HepG2 (cell line): ENCODE data around the gene DCUN1D2. TPM values are rescaled to one million over a fixed set of nuclear protein-coding genes. Genes with fewer than 3 reads are reported as not detected.

Experiments
- ATAC-seq: fragments of 200-7000 bp; cut with Tn5 transposase; 3 replicates; pipeline ENCODE4 v1.9.1; 2020; ENCODE audit warnings: mild to moderate bottlenecking, moderate library complexity
- BruUV-seq: library from RNA; stranded (reverse); fragments of 400-500 nt; replicated peaks from 2 replicates; lab custom pipeline; 2021; lab: Mats Ljungman, UMichigan
- CTCF ChIA-PET: fragments of 300-600 bp; formaldehyde crosslinking; extraction: SDS; loops from one replicate; lab custom pipeline; 2021; ENCODE audit warnings: low total read pairs, inconsistent platforms, low intra/inter-chr PET ratio; lab: Yijun Ruan, JAX
- POLR2A ChIA-PET: fragments of 350-600 bp; sonication (Branson Sonifier 250); formaldehyde crosslinking; loops from one replicate; lab custom pipeline; 2020; ENCODE audit warnings: antibody characterized with exemption, inconsistent platforms; lab: Yijun Ruan, JAX
- DNase-seq: peaks from one replicate; pipeline ENCODE4 v3.0.0-alpha.2; 2015; ENCODE audit warnings: low spot score
- FAIRE-seq: peaks from 3 replicates; lab custom pipeline; 2011; peaks lifted over from hg19 to GRCh38; lab: Jason Lieb, UNC
- H2AFZ ChIP-seq: one replicate; pipeline ENCODE4 v1.6.1; 2011; ENCODE audit warnings: low read length, inconsistent platforms
- H3K27ac ChIP-seq: fragments of 300-600 bp; 3 replicates; pipeline ENCODE4 v1.8.0; 2011; ENCODE audit warnings: mixed run types, mild to moderate bottlenecking, mixed read lengths, low read length, inconsistent platforms; ENCODE audit not compliant: insufficient read depth; ENCODE audit errors: extremely low read length
- H3K27me3 ChIP-seq, 2 experiments: fragments of 200-600 bp in 1 of 2; 2 replicates in 1 of 2; 3 replicates in 1 of 2; pipeline versions ENCODE4 v1.6.0 to v1.8.0; 2011; ENCODE audit warnings: low read length in 2 of 2, mild to moderate bottlenecking in 2 of 2, moderate library complexity in 2 of 2, inconsistent platforms in 1 of 2; ENCODE audit not compliant: insufficient read depth in 2 of 2, control insufficient read depth in 1 of 2
- H3K36me3 ChIP-seq, 2 experiments: fragments of 200-600 bp in 1 of 2; replicated peaks in 1 of 2; 2 replicates in 1 of 2; 3 replicates in 1 of 2; pipeline versions ENCODE4 v1.5.1 to v1.8.0; 2011; ENCODE audit warnings: low read length in 2 of 2, inconsistent platforms in 1 of 2; ENCODE audit not compliant: insufficient read depth in 2 of 2, control insufficient read depth in 1 of 2
- H3K4me1 ChIP-seq: 2 replicates; pipeline ENCODE4 v1.5.1; 2012; ENCODE audit warnings: low read length, inconsistent platforms; ENCODE audit not compliant: insufficient read depth
- H3K4me2 ChIP-seq: 2 replicates; pipeline ENCODE4 v1.6.0; 2011; ENCODE audit warnings: low read depth, low read length, inconsistent platforms
- H3K4me3 ChIP-seq, 3 experiments: fragments of 200-600 bp in 1 of 3; sonication (generic), shearing (Covaris generic) in 1 of 3; replicated peaks in 1 of 3; 2 replicates each; pipeline ENCODE4 v1.5.1; 2011 to 2016; ENCODE audit warnings: low read length in 3 of 3, inconsistent platforms in 2 of 3, low read depth in 2 of 3, mild to moderate bottlenecking in 2 of 3, control low read depth in 1 of 3, mixed read lengths in 1 of 3; ENCODE audit not compliant: insufficient read depth in 1 of 3
- H3K79me2 ChIP-seq: one replicate; pipeline ENCODE4 v1.6.1; 2011; ENCODE audit warnings: low read length, inconsistent platforms; ENCODE audit not compliant: insufficient read depth
- H3K9ac ChIP-seq: 2 replicates; pipeline ENCODE4 v1.6.0; 2011; ENCODE audit warnings: mild to moderate bottlenecking, low read depth, low read length, inconsistent platforms; ENCODE audit not compliant: insufficient read depth
- H3K9me3 ChIP-seq: 2 replicates; pipeline ENCODE4 v1.5.1; 2012; ENCODE audit warnings: mild to moderate bottlenecking, low read length
- H4K20me1 ChIP-seq: 2 replicates; pipeline ENCODE4 v1.6.0; 2011; ENCODE audit warnings: inconsistent platforms, mild to moderate bottlenecking, low read length, moderate library complexity; ENCODE audit not compliant: insufficient read depth
- GATAD2A ChIP-seq: IDR thresholded peaks from 2 replicates; pipeline ENCODE4 v1.6.1; 2016
- KMT2B ChIP-seq: IDR thresholded peaks from 2 replicates; pipeline ENCODE4 v1.6.1; 2016; ENCODE audit warnings: missing genetic modification reagents, missing compliant biosample characterization
- PLRG1 ChIP-seq: fragments of 450-650 bp; conservative IDR thresholded peaks from 2 replicates; pipeline ENCODE4 v1.6.1; 2016
- RBM39 ChIP-seq: fragments of 200-400 bp; formaldehyde crosslinking; IDR thresholded peaks from one replicate; pipeline ENCODE4 v1.6.1; 2018; ENCODE audit warnings: antibody characterized with exemption, mild to moderate bottlenecking, low read depth, low read length; ENCODE audit not compliant: poor library complexity, severe bottlenecking
- SMC3 ChIP-seq: IDR thresholded peaks from 2 replicates; pipeline ENCODE4 v1.6.1; 2011; ENCODE audit warnings: low read length, improper control_type of control experiment
- TCF7 ChIP-seq: sonication (generic); IDR thresholded peaks from 2 replicates; pipeline ENCODE4 v1.6.1; 2016; ENCODE audit warnings: antibody characterized with exemption, low read depth
- TEAD3 ChIP-seq: optimal IDR thresholded peaks from 2 replicates; pipeline ENCODE3; 2016; ENCODE audit warnings: borderline replicate concordance
- ZBTB38 ChIP-seq: sonication (generic); formaldehyde crosslinking; IDR thresholded peaks from 2 replicates; pipeline ENCODE4 v1.5.1; 2020; ENCODE audit warnings: mild to moderate bottlenecking, missing genetic modification reagents
- ZNF460 ChIP-seq: sonication (generic); formaldehyde crosslinking; IDR thresholded peaks from 2 replicates; pipeline ENCODE4 v1.5.1; 2020; ENCODE audit warnings: missing genetic modification reagents, mild to moderate bottlenecking, borderline replicate concordance
- ZNF543 ChIP-seq: sonication (generic); formaldehyde crosslinking; IDR thresholded peaks from 2 replicates; pipeline ENCODE4 v1.4.0; 2020; ENCODE audit warnings: mild to moderate bottlenecking, missing genetic modification reagents
- ZNF75D ChIP-seq: sonication (generic); formaldehyde crosslinking; IDR thresholded peaks from 2 replicates; pipeline ENCODE4 v1.8.1; 2023; ENCODE audit warnings: missing genetic modification reagents, mild to moderate bottlenecking, borderline replicate concordance
- WGBS: methylation state at CpG from one replicate; pipeline ENCODE4 v1.1.6; 2017; ENCODE audit warnings: low lambda C conversion rate; 5-methylcytosine and 5-hydroxymethylcytosine counted together
- in situ Hi-C: cut with HindIII; loops from 2 replicates; pipeline ENCODE4 v1.10.0; 2017; ENCODE audit warnings: low pct_unique_long_range_greater_than_20kb; ENCODE audit not compliant: extremely low pct_ligation_motif_present
- intact Hi-C: fragments of 100-400 bp; cut with micrococcal nuclease; formaldehyde crosslinking; loops from one replicate; pipeline ENCODE4 v1.10.0; 2022; ENCODE audit not compliant: unreplicated experiment
- polyA plus RNA-seq, 8 experiments: library from polyadenylated mRNA; depleted of rRNA in 3 of 8; stranded (reverse) in 7 of 8; unstranded in 1 of 8; fragments of >200 nt; fragmentation: Illumina TruSeq in 4 of 8; extraction: Trizol in 4 of 8; gene quantifications; 2 replicates each; pipeline versions ENCODE4 v1.2.1 to v1.2.3, GENCODE V29; 2011 to 2016; ENCODE audit warnings: low read depth in 4 of 8, missing spikeins in 1 of 8, mixed read lengths in 1 of 8; ENCODE audit not compliant: insufficient read depth in 1 of 8
- total RNA-seq, 5 experiments: library from RNA; depleted of rRNA; stranded (reverse); fragments of >200 nt; fragmentation: Illumina TruSeq; extraction: Trizol; gene quantifications; 2 replicates each; pipeline ENCODE4 v1.2.3, GENCODE V29; 2016; ENCODE audit warnings: low read depth in 1 of 5
- TF ChIP-seq, protein P1 (sequence below), 2 experiments: sonication (generic) in 1 of 2; formaldehyde crosslinking in 1 of 2; IDR thresholded peaks; 2 replicates each; pipeline versions ENCODE4 v1.4.0 to v1.6.1; 2016 to 2020; ENCODE audit warnings: borderline replicate concordance in 1 of 2, low read depth in 1 of 2, mild to moderate bottlenecking in 1 of 2, missing genetic modification reagents in 1 of 2
- TF ChIP-seq, protein P2 (sequence below): IDR thresholded peaks from 2 replicates; pipeline ENCODE4 v1.6.1; 2016; ENCODE audit warnings: low read depth, control low read depth
- TF ChIP-seq, protein P3 (sequence below): IDR thresholded peaks from 2 replicates; pipeline ENCODE4 v1.6.1; 2018; ENCODE audit warnings: missing genetic modification reagents, mild to moderate bottlenecking, missing compliant biosample characterization

DCUN1D2 gene
- total and polyA plus RNA-seq, 2 of the 13 experiments (the other 11 are each of a cell fraction or from before 2014, with no cell fraction given) = 9.1 to 9.6 TPM

DNA sequence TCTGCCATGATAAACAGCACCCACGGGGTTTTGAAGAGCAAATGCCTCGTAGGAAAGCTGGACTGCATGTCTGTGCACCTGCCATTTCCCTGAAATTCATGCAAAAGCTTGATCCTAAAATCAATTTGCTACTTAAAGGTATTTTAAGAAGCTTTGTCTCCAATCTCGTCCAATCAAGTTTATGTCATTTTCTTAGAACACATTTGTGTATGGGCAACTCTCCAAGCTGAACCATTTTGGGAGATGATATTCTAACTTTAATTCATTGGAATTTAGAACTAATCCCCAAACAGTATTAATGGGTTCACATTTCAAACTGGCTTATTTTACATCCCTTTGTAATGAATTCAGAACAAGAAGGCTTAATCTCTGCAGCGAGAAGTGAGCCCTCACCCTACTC lies 38.0 kb downstream of the DCUN1D2 start:
- in situ Hi-C loops = loop anchor here (5.0 kb wide), 1 partner anchor 45 kb away; no protein-coding TSS in a partner anchor
- TF ChIP-seq ZNF75D (CRISPR knock-in tag) (no peak), ZNF460 (no peak), KMT2B (no peak), TEAD3 (CRISPR knock-in tag) (no peak), PLRG1 (no peak), ZNF543 (CRISPR knock-in tag) (no peak), SMC3 (no peak), GATAD2A (CRISPR knock-in tag) (no peak), ZBTB38 (CRISPR knock-in tag) (no peak), RBM39 (no peak), TCF7 (no peak)
- TF ChIP-seq, protein P1, sequence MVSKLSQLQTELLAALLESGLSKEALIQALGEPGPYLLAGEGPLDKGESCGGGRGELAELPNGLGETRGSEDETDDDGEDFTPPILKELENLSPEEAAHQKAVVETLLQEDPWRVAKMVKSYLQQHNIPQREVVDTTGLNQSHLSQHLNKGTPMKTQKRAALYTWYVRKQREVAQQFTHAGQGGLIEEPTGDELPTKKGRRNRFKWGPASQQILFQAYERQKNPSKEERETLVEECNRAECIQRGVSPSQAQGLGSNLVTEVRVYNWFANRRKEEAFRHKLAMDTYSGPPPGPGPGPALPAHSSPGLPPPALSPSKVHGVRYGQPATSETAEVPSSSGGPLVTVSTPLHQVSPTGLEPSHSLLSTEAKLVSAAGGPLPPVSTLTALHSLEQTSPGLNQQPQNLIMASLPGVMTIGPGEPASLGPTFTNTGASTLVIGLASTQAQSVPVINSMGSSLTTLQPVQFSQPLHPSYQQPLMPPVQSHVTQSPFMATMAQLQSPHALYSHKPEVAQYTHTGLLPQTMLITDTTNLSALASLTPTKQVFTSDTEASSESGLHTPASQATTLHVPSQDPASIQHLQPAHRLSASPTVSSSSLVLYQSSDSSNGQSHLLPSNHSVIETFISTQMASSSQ (IDR thresholded peaks at IDR 0.05; ENCODE audit: low read depth) = no peak
- TF ChIP-seq, protein P1 (CRISPR knock-in tag; IDR thresholded peaks at IDR 0.05; ENCODE audit: borderline replicate concordance) = no peak
- TF ChIP-seq, protein P2, sequence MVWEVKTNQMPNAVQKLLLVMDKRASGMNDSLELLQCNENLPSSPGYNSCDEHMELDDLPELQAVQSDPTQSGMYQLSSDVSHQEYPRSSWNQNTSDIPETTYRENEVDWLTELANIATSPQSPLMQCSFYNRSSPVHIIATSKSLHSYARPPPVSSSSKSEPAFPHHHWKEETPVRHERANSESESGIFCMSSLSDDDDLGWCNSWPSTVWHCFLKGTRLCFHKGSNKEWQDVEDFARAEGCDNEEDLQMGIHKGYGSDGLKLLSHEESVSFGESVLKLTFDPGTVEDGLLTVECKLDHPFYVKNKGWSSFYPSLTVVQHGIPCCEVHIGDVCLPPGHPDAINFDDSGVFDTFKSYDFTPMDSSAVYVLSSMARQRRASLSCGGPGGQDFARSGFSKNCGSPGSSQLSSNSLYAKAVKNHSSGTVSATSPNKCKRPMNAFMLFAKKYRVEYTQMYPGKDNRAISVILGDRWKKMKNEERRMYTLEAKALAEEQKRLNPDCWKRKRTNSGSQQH (CRISPR knock-in tag) = no peak
- TF ChIP-seq, protein P3, sequence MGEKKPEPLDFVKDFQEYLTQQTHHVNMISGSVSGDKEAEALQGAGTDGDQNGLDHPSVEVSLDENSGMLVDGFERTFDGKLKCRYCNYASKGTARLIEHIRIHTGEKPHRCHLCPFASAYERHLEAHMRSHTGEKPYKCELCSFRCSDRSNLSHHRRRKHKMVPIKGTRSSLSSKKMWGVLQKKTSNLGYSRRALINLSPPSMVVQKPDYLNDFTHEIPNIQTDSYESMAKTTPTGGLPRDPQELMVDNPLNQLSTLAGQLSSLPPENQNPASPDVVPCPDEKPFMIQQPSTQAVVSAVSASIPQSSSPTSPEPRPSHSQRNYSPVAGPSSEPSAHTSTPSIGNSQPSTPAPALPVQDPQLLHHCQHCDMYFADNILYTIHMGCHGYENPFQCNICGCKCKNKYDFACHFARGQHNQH (CRISPR knock-in tag) = no peak
- Histone ChIP-seq H3K79me2 (no peaks in the 10 kb centered on the region), H3K4me2 (no peak overlapping the region), H3K36me3 (peaks cover 6 to 11% of the 10 kb centered on the region in 2 experiments; a peak in 4 of 5 replicates), H3K9ac (no peak overlapping the region), H3K27ac (no peak overlapping the region), H4K20me1 (no peaks in the 10 kb centered on the region), H3K4me1 (peaks cover 21% of the 10 kb centered on the region), H3K9me3 (no peaks in the 10 kb centered on the region), H3K4me3 (no peak overlapping the region), H3K27me3 (no peaks in the 10 kb centered on the region), H2AFZ (no peak overlapping the region)
- no TSS peak for BruUV-seq
- 100% methylated on average over 4 of the region's 4 CpGs for WGBS
- POLR2A ChIA-PET = no interaction called here
- intact Hi-C loops = no loop called here
- CTCF ChIA-PET = no interaction called here
- ATAC-seq = no peak
- no peak for DNase-seq
- FAIRE-seq = no peak
